Mesenchymal stem cell (in vitro differentiated cells and primary cell): ENCODE results near the gene ZNF768.
A peak's percentile ranks its signal among the peaks of the same experiment; 100 is the strongest.

ENCODE experiments used
- DNase-seq: peaks from one replicate; pipeline ENCODE4 v3.0.0-alpha.2; 2013
- H2AFZ ChIP-seq: one replicate; pipeline ENCODE4 v1.6.1; 2013; ENCODE audit warnings: low read depth, mild to moderate bottlenecking, control low read depth, inconsistent platforms, low read length, moderate library complexity
- H2AK5ac ChIP-seq: 2 replicates; pipeline ENCODE4 v1.6.1; 2013; ENCODE audit warnings: low read length, moderate library complexity, mild to moderate bottlenecking, inconsistent platforms; ENCODE audit not compliant: severe bottlenecking
- H2BK120ac ChIP-seq: one replicate; pipeline ENCODE4 v1.6.1; 2013; ENCODE audit warnings: low read depth, mild to moderate bottlenecking, inconsistent platforms, low read length, moderate library complexity
- H2BK12ac ChIP-seq, 2 experiments: one replicate each; pipeline ENCODE4 v1.6.1; 2013; ENCODE audit warnings: inconsistent platforms in 2 of 2, low read length in 2 of 2, mild to moderate bottlenecking in 2 of 2, moderate library complexity in 2 of 2, control low read depth in 1 of 2
- H2BK15ac ChIP-seq: one replicate; pipeline ENCODE4 v1.6.1; 2013; ENCODE audit warnings: mild to moderate bottlenecking, low read depth, inconsistent platforms; ENCODE audit not compliant: poor library complexity, severe bottlenecking
- H2BK5ac ChIP-seq: 2 replicates; pipeline ENCODE4 v1.6.1; 2013; ENCODE audit warnings: low read depth, mild to moderate bottlenecking, low read length, control low read depth, inconsistent platforms; ENCODE audit not compliant: poor library complexity, severe bottlenecking
- H3K14ac ChIP-seq, 2 experiments: one replicate each; pipeline ENCODE4 v1.6.1; 2013; ENCODE audit warnings: inconsistent platforms in 2 of 2, low read length in 2 of 2, control low read depth in 1 of 2, mild to moderate bottlenecking in 1 of 2, moderate library complexity in 1 of 2
- H3K18ac ChIP-seq, 2 experiments: one replicate each; pipeline ENCODE4 v1.6.1; 2013; ENCODE audit warnings: inconsistent platforms in 2 of 2, low read length in 2 of 2, control low read depth in 1 of 2, low read depth in 1 of 2, mild to moderate bottlenecking in 1 of 2
- H3K23ac ChIP-seq, 2 experiments: one replicate each; pipeline ENCODE4 v1.6.1; 2013; ENCODE audit warnings: inconsistent platforms in 2 of 2, low read length in 2 of 2, mild to moderate bottlenecking in 2 of 2, moderate library complexity in 2 of 2, control low read depth in 1 of 2
- H3K27ac ChIP-seq: 2 replicates; pipeline ENCODE4 v1.5.1; 2013; ENCODE audit warnings: mild to moderate bottlenecking, moderate library complexity, low read length, control low read depth, inconsistent platforms; ENCODE audit not compliant: poor library complexity, severe bottlenecking
- H3K27me3 ChIP-seq, 2 experiments: 2 replicates each; pipeline versions ENCODE4 v1.6.1 to v1.7.0; 2013; ENCODE audit warnings: low read length in 2 of 2, mild to moderate bottlenecking in 2 of 2, moderate library complexity in 2 of 2, control low read depth in 1 of 2, inconsistent platforms in 1 of 2; ENCODE audit not compliant: control insufficient read depth in 1 of 2, insufficient read depth in 1 of 2
- H3K36me3 ChIP-seq, 2 experiments: 2 replicates each; pipeline versions ENCODE4 v1.6.1 to v1.7.0; 2013; ENCODE audit warnings: low read length in 2 of 2, control low read depth in 1 of 2, inconsistent platforms in 1 of 2, low read depth in 1 of 2, mild to moderate bottlenecking in 1 of 2; ENCODE audit not compliant: insufficient read depth in 2 of 2, control insufficient read depth in 1 of 2
- H3K4ac ChIP-seq, 2 experiments: one replicate each; pipeline ENCODE4 v1.6.1; 2013; ENCODE audit warnings: inconsistent platforms in 2 of 2, low read length in 2 of 2, mild to moderate bottlenecking in 2 of 2, moderate library complexity in 2 of 2, control low read depth in 1 of 2, low read depth in 1 of 2
- H3K4me1 ChIP-seq: 2 replicates; pipeline ENCODE4 v1.6.1; 2013; ENCODE audit warnings: low read depth, low read length, control low read depth; ENCODE audit not compliant: control insufficient read depth, insufficient read depth
- H3K4me2 ChIP-seq: 2 replicates; pipeline ENCODE4 v1.6.1; 2013; ENCODE audit warnings: low read length, mild to moderate bottlenecking, inconsistent platforms; ENCODE audit not compliant: poor library complexity, severe bottlenecking
- H3K4me3 ChIP-seq, 2 experiments: 2 replicates each; pipeline versions ENCODE4 v1.5.1 to v1.7.0; 2013; ENCODE audit warnings: low read length in 2 of 2, mild to moderate bottlenecking in 2 of 2, control low read depth in 1 of 2, low read depth in 1 of 2; ENCODE audit not compliant: insufficient read depth in 1 of 2
- H3K79me1 ChIP-seq: replicated peaks from 2 replicates; pipeline ENCODE4 v1.6.1; 2013; ENCODE audit warnings: mild to moderate bottlenecking, control low read depth, low read length, inconsistent platforms; ENCODE audit not compliant: poor library complexity, severe bottlenecking
- H3K9ac ChIP-seq: 2 replicates; pipeline ENCODE4 v1.7.0; 2013; ENCODE audit warnings: mild to moderate bottlenecking, low read length, moderate library complexity
- H3K9me3 ChIP-seq: 2 replicates; pipeline ENCODE4 v1.7.0; 2013; ENCODE audit warnings: mild to moderate bottlenecking, low read length; ENCODE audit not compliant: control insufficient read depth
- H4K8ac ChIP-seq: one replicate; pipeline ENCODE4 v1.6.1; 2013; ENCODE audit warnings: inconsistent platforms, mild to moderate bottlenecking, low read length, moderate library complexity
- H4K91ac ChIP-seq: one replicate; pipeline ENCODE4 v1.6.1; 2013; ENCODE audit warnings: mild to moderate bottlenecking, low read length, inconsistent platforms
- WGBS: methylation state at CpG from one replicate; pipeline ENCODE4 v1.1.7; 2013; ENCODE audit warnings: mixed read lengths; 5-methylcytosine and 5-hydroxymethylcytosine counted together

Gene ZNF768

DNA sequence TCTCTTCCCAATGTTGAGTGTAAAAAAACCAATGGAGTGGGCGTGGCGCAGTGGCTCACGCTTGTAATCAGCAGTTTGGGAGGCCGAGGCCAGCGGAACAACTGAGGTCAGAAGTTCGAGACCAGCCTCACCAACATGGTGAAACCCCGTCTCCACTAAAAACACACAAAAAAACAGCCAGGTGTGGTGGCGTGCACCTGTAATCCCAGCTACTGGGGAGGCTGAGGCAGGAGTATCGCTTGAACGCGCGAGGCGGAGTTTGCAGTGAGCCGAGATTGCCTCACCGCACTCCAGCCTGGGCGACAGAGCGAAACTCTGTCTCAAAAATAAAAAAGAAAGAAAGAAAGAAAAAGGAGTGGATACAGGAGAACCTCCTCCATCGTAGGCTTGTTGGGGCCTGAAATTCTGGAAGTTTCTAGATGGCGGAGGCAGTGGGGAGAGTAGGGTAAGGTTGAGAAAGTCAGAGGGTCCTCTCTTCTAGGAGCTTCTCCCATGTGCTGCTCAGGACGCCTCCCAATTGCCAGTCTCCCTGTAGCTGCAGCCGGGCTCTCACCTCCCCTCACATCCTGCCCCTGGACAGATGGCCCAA lies 32.5 kb upstream of the ZNF768 start:
- H3K4me3 ChIP-seq: peak overlapping the region in 1 of 2 experiments; percentile 69
- H2BK12ac ChIP-seq: no peak overlapping the region
- 88% methylated on average over 20 of the region's 21 CpGs for WGBS
- H3K9me3 ChIP-seq: no peaks in the 10 kb centered on the region
- H3K18ac ChIP-seq: peak overlapping the region; percentile 25 to 57
- no peak overlapping the region for H3K23ac ChIP-seq
- no peak overlapping the region for H3K14ac ChIP-seq
- H3K9ac ChIP-seq: peak overlapping the region; percentile 75
- H4K8ac ChIP-seq: peak overlapping the region; percentile 91
- H2AK5ac ChIP-seq: peak overlapping the region; percentile 43
- no peak for DNase-seq
- H3K27ac ChIP-seq: peak overlapping the region; percentile 73
- H2BK15ac ChIP-seq: no peak overlapping the region
- H3K79me1 ChIP-seq: peaks cover 14% of the 10 kb centered on the region
- peak overlapping the region; percentile 34 to 42 for H3K4ac ChIP-seq
- H2AFZ ChIP-seq: peak overlapping the region; percentile 20
- peak overlapping the region; percentile 70 for H4K91ac ChIP-seq
- H3K4me2 ChIP-seq: peak overlapping the region; percentile 45
- no peaks in the 10 kb centered on the region for H3K27me3 ChIP-seq
- peaks cover 14 to 21% of the 10 kb centered on the region in 2 experiments for H3K36me3 ChIP-seq
- H2BK120ac ChIP-seq: no peak overlapping the region
- H2BK5ac ChIP-seq: no peak overlapping the region
- H3K4me1 ChIP-seq: peaks cover 9% of the 10 kb centered on the region

DNA sequence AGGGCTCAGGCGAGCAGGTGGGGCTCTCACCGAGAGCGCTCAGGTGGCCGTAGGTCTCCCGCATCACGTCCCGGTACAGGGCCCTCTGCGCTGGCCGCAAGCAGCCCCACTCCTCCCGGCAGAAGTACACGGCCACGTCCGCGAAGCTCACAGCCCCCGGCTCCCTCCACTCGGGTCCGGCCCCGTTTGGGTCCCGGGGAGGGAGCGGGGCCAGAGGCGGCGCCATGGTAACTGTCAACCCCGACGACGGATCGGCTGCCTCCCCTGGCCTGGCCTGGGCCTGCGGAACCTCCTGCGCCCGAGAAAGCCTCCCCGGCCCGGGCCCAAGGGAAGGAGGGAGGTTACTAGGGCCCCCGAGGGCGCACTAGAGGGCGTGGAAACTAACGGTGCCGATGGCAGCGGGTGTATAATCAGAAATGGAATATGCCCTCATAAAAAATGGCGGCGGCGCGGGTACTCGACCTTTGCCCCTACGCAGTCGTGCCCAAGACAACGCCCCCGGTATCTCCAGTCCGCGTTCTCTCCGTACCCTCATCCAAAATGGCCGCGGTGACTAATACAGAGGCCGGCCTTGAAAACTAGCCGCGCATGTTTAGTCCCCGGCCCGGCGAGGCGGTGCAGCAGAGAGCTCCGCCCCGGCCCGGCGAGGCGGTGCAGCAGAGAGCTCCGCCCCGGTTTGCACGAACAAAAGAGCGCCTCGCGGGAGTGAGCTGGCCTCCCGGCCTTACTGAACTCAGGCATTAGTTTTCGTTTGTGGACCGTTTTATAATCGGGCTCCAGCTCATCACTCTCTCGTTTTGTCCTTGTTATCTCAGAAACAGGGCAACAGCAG lies 31.8 kb upstream of the ZNF768 start, which contains the start of gene ZNF764:
Gene ZNF764 (minus strand): TSS at position 418 of the 832 bp plus-strand sequence. CDS start 192 bp downstream, at position 226.
- peak within 1 kb of the TSS; percentile 90 for H2BK15ac ChIP-seq
- H2BK12ac ChIP-seq: peak within 1 kb of the TSS in 1 of 2 experiments; percentile 45
- no peaks in the 10 kb centered on the region for H3K9me3 ChIP-seq
- peaks cover 18% of the 10 kb centered on the region for H3K79me1 ChIP-seq
- no peaks in the 10 kb centered on the region for H3K27me3 ChIP-seq
- peak within 1 kb of the TSS; percentile 91 for H4K8ac ChIP-seq
- peak within 1 kb of the TSS; percentile 95 for H3K9ac ChIP-seq
- H3K27ac ChIP-seq: peak within 1 kb of the TSS; percentile 73
- H3K18ac ChIP-seq: peak within 1 kb of the TSS; percentile 93 to 97
- peak; percentile 98 for DNase-seq
- peak within 1 kb of the TSS; percentile 79 for H3K4me2 ChIP-seq
- peak within 1 kb of the TSS; percentile 88 for H2AFZ ChIP-seq
- H3K23ac ChIP-seq: peak within 1 kb of the TSS; percentile 84 to 91
- peaks cover 9% of the 10 kb centered on the region for H3K4me1 ChIP-seq
- H2AK5ac ChIP-seq: peak within 1 kb of the TSS; percentile 43
- no peak within 1 kb of the TSS for H2BK5ac ChIP-seq
- H3K4ac ChIP-seq: peak within 1 kb of the TSS; percentile 72 to 96
- H3K4me3 ChIP-seq: peak within 1 kb of the TSS; percentile 85 to 90
- under 1% methylated on average over 74 of the region's 74 CpGs for WGBS
- peak within 1 kb of the TSS in 1 of 2 experiments; percentile 94 for H3K14ac ChIP-seq
- H2BK120ac ChIP-seq: peak within 1 kb of the TSS; percentile 45
- peak within 1 kb of the TSS; percentile 85 for H4K91ac ChIP-seq
- peaks cover 20 to 24% of the 10 kb centered on the region in 2 experiments for H3K36me3 ChIP-seq

DNA sequence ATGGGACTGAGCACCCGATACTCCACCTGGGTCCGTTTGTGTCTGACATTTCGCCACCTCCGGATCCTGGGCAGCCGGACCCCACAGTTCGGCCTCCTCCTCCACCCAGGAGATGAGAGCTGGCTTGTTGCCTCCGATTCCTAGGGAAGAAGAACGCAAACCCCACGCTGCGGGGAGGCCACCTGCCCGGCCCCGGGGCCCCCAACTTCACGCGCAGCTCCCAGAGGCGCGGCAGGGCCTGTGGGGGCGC lies 31.3 kb upstream of the ZNF768 start:
- H3K36me3 ChIP-seq: peaks cover 26 to 30% of the 10 kb centered on the region in 2 experiments
- H3K4ac ChIP-seq: peak overlapping the region; percentile 72 to 96
- H3K4me3 ChIP-seq: peak overlapping the region; percentile 85 to 90

DNA sequence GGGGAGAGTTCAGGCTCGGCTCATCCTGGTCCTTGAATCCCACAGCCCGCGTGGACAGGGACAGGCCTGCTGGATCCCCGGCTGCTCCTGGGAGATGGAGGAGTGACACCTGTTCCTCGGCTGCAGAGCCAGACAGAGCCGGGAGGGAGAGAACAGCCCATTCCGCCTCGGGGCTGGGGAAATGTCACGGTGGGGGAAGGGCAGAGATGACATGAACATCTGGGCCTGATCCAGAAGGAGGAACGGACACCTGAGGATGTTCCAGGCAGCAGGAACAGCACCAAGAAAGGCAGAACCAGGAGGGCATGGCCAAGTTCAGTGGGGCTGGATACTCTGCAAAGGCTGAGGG lies 29.7 kb upstream of the ZNF768 start:
- H3K9ac ChIP-seq: no peak overlapping the region
- H3K9me3 ChIP-seq: no peaks in the 10 kb centered on the region
- no peak overlapping the region for H3K4me2 ChIP-seq
- peaks cover 27 to 30% of the 10 kb centered on the region in 2 experiments for H3K36me3 ChIP-seq
- H3K14ac ChIP-seq: no peak overlapping the region
- peaks cover 7% of the 10 kb centered on the region for H3K4me1 ChIP-seq
- H2BK12ac ChIP-seq: no peak overlapping the region
- H2BK120ac ChIP-seq: no peak overlapping the region
- DNase-seq: no peak
- WGBS: 91% methylated on average over 10 of the region's 10 CpGs
- H2BK5ac ChIP-seq: no peak overlapping the region
- H3K79me1 ChIP-seq: peaks cover 26% of the 10 kb centered on the region
- no peak overlapping the region for H3K27ac ChIP-seq
- no peak overlapping the region for H3K18ac ChIP-seq
- no peak overlapping the region for H3K4me3 ChIP-seq
- no peak overlapping the region for H2AK5ac ChIP-seq
- no peak overlapping the region for H4K91ac ChIP-seq
- H2AFZ ChIP-seq: no peak overlapping the region
- no peak overlapping the region for H3K23ac ChIP-seq
- H3K27me3 ChIP-seq: no peaks in the 10 kb centered on the region
- no peak overlapping the region for H2BK15ac ChIP-seq
- H4K8ac ChIP-seq: no peak overlapping the region
- H3K4ac ChIP-seq: no peak overlapping the region

More for the DNA sequence above, 31.3 kb upstream of the ZNF768 start:
- Histone ChIP-seq H3K14ac (peak overlapping the region in 1 of 2 experiments; percentile 94), H2BK12ac (no peak overlapping the region), H2AFZ (peak overlapping the region; percentile 88), H2BK120ac (no peak overlapping the region), H3K4me2 (peak overlapping the region; percentile 79), H4K91ac (peak overlapping the region; percentile 85), H3K79me1 (peaks cover 23% of the 10 kb centered on the region), H2BK5ac (no peak overlapping the region), H4K8ac (peak overlapping the region; percentile 90), H3K4me1 (peaks cover 9% of the 10 kb centered on the region), H3K18ac (peak overlapping the region; percentile 93 to 97), H3K27me3 (no peaks in the 10 kb centered on the region), H3K27ac (no peak overlapping the region), H3K23ac (peak overlapping the region in 1 of 2 experiments; percentile 84), H3K9me3 (no peaks in the 10 kb centered on the region), H2BK15ac (peak overlapping the region; percentile 90), H3K9ac (peak overlapping the region; percentile 95), H2AK5ac (no peak overlapping the region)
- WGBS: 3% methylated on average over 17 of the region's 17 CpGs
- DNase-seq: peak; percentile 45
